DOHH2 (cell line): ENCODE measurements around the gene MPPED2.

Source experiments
- EZH2phosphoT487 ChIP-seq: fragments of 200-600 bp; sonication (generic); IDR thresholded peaks from 2 replicates; pipeline ENCODE4 v1.6.1; 2017; ENCODE audit warnings: borderline replicate concordance, mild to moderate bottlenecking, antibody characterized with exemption, low read length, moderate library complexity, mixed read lengths
- TF ChIP-seq, protein P1 (sequence below): fragments of 200-600 bp; sonication (generic); IDR thresholded peaks from one replicate; pipeline ENCODE4 v1.5.1; 2014; ENCODE audit warnings: antibody characterized with exemption, mild to moderate bottlenecking, low read depth, low read length; ENCODE audit not compliant: poor library complexity, severe bottlenecking

- TF ChIP-seq, protein P1, sequence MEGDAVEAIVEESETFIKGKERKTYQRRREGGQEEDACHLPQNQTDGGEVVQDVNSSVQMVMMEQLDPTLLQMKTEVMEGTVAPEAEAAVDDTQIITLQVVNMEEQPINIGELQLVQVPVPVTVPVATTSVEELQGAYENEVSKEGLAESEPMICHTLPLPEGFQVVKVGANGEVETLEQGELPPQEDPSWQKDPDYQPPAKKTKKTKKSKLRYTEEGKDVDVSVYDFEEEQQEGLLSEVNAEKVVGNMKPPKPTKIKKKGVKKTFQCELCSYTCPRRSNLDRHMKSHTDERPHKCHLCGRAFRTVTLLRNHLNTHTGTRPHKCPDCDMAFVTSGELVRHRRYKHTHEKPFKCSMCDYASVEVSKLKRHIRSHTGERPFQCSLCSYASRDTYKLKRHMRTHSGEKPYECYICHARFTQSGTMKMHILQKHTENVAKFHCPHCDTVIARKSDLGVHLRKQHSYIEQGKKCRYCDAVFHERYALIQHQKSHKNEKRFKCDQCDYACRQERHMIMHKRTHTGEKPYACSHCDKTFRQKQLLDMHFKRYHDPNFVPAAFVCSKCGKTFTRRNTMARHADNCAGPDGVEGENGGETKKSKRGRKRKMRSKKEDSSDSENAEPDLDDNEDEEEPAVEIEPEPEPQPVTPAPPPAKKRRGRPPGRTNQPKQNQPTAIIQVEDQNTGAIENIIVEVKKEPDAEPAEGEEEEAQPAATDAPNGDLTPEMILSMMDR: no peak
- TF ChIP-seq EZH2phosphoT487: no peak
Observed at GRCh38 chr11:30471244-30471643, 114.9 kb downstream of the MPPED2 start.
